WTC11 (cell line): ENCODE measurements around the gene PRR30. TPM values are rescaled to one million over a fixed set of nuclear protein-coding genes. Genes with fewer than 3 reads are reported as not detected.

Source experiments
- ATAC-seq: fragments of 200-7000 bp; cut with Tn5 transposase; 2 replicates; pipeline ENCODE4 v1.10.0; 2021; ENCODE audit warnings: mild to moderate bottlenecking, moderate library complexity
- CTCF ChIA-PET: fragments of 300-600 bp; sonication (Branson Sonifier 250); formaldehyde crosslinking; loops from one replicate; lab custom pipeline; 2021; ENCODE audit warnings: antibody characterized with exemption; lab: Charles Lee
- POLR2A ChIA-PET: fragments of 350-600 bp; sonication (Branson Sonifier 250); formaldehyde crosslinking; loops from one replicate; lab custom pipeline; 2021; ENCODE audit warnings: antibody characterized with exemption; lab: Charles Lee
- DNase-seq: peaks from one replicate; pipeline ENCODE4 v3.0.0; 2021; ENCODE audit warnings: low spot score
- H3K27ac Mint-ChIP-seq: 2 replicates; pipeline ENCODE4 v1.8.0; 2021; ENCODE audit warnings: mixed read lengths
- H3K27me3 Mint-ChIP-seq: 2 replicates; pipeline ENCODE4 v1.8.0; 2021; ENCODE audit warnings: low read depth, mild to moderate bottlenecking, moderate library complexity, mixed read lengths
- H3K36me3 Mint-ChIP-seq: 2 replicates; pipeline ENCODE4 v1.8.0; 2021; ENCODE audit warnings: mixed read lengths
- H3K4me1 Mint-ChIP-seq: 2 replicates; pipeline ENCODE4 v1.8.0; 2022; ENCODE audit warnings: mixed read lengths
- H3K4me3 Mint-ChIP-seq: 2 replicates; pipeline ENCODE4 v1.8.0; 2021; ENCODE audit warnings: mild to moderate bottlenecking, moderate library complexity, mixed read lengths
- H3K9me3 Mint-ChIP-seq: 2 replicates; pipeline ENCODE4 v1.8.0; 2021; ENCODE audit warnings: mixed read lengths
- CREB1 ChIP-seq: sonication (generic); formaldehyde crosslinking; IDR thresholded peaks from 2 replicates; pipeline ENCODE4 v1.8.0; 2023; ENCODE audit warnings: mild to moderate bottlenecking, missing genetic modification reagents
- ETV6 ChIP-seq: sonication (generic); formaldehyde crosslinking; IDR thresholded peaks from 2 replicates; pipeline ENCODE4 v1.8.1; 2022; ENCODE audit warnings: mild to moderate bottlenecking, missing genetic modification reagents
- FOXP1 ChIP-seq: sonication (generic); formaldehyde crosslinking; IDR thresholded peaks from 2 replicates; pipeline ENCODE4 v1.8.0; 2022; ENCODE audit warnings: missing genetic modification reagents, mild to moderate bottlenecking, moderate library complexity, borderline replicate concordance
- GABPB1 ChIP-seq: sonication (generic); formaldehyde crosslinking; IDR thresholded peaks from 2 replicates; pipeline ENCODE4 v1.8.1; 2023; ENCODE audit warnings: mild to moderate bottlenecking, missing genetic modification reagents
- GRHL2 ChIP-seq: fragments of 250-450 bp; sonication (Bioruptor Pico); IDR thresholded peaks from 2 replicates; pipeline ENCODE4 v1.8.0; 2022; ENCODE audit warnings: mild to moderate bottlenecking, moderate library complexity; ENCODE audit not compliant: insufficient replicate concordance, severe bottlenecking
- MXD4 ChIP-seq: fragments of 250-450 bp; sonication (Bioruptor Pico); IDR thresholded peaks from 2 replicates; pipeline ENCODE4 v1.8.0; 2021; ENCODE audit warnings: mild to moderate bottlenecking, moderate library complexity, borderline replicate concordance
- NR1H2 ChIP-seq: sonication (generic); formaldehyde crosslinking; IDR thresholded peaks from 2 replicates; pipeline ENCODE4 v1.9.0; 2021; ENCODE audit warnings: mild to moderate bottlenecking, moderate library complexity, missing genetic modification reagents
- NR3C1 ChIP-seq: sonication (generic); formaldehyde crosslinking; conservative IDR thresholded peaks from 2 replicates; pipeline ENCODE4 v1.8.1; 2023; ENCODE audit warnings: low read depth, mild to moderate bottlenecking, missing genetic modification reagents
- PRRX2 ChIP-seq: fragments of 250-450 bp; sonication (Bioruptor Pico); IDR thresholded peaks from 2 replicates; pipeline ENCODE4 v1.8.0; 2021; ENCODE audit warnings: mild to moderate bottlenecking
- SOX15 ChIP-seq: fragments of 250-450 bp; sonication (Bioruptor Pico); IDR thresholded peaks from 2 replicates; pipeline ENCODE4 v1.9.0; 2021; ENCODE audit warnings: mild to moderate bottlenecking
- TCF7 ChIP-seq: sonication (generic); formaldehyde crosslinking; IDR thresholded peaks from 2 replicates; pipeline ENCODE4 v1.8.0; 2022; ENCODE audit warnings: mild to moderate bottlenecking, low read depth, missing genetic modification reagents, moderate library complexity
- ZNF121 ChIP-seq: sonication (generic); formaldehyde crosslinking; IDR thresholded peaks from 2 replicates; pipeline ENCODE4 v1.8.0; 2023; ENCODE audit warnings: missing genetic modification reagents
- ZNF138 ChIP-seq: sonication (generic); formaldehyde crosslinking; conservative IDR thresholded peaks from 2 replicates; pipeline ENCODE4 v1.8.1; 2022; ENCODE audit warnings: mild to moderate bottlenecking, moderate library complexity, missing genetic modification reagents
- ZNF219 ChIP-seq: sonication (generic); formaldehyde crosslinking; IDR thresholded peaks from 2 replicates; pipeline ENCODE4 v1.8.0; 2023; ENCODE audit warnings: missing genetic modification reagents, mild to moderate bottlenecking, borderline replicate concordance
- ZNF317 ChIP-seq: sonication (generic); formaldehyde crosslinking; IDR thresholded peaks from 2 replicates; pipeline ENCODE4 v1.8.1; 2023; ENCODE audit warnings: low read depth, mild to moderate bottlenecking, moderate library complexity, missing genetic modification reagents, borderline replicate concordance
- total RNA-seq: library from RNA; stranded (reverse); gene quantifications from 3 replicates; pipeline ENCODE4 v1.2.3, GENCODE V29; 2021
- TF ChIP-seq, protein P1 (sequence below): sonication (generic); formaldehyde crosslinking; IDR thresholded peaks from 2 replicates; pipeline ENCODE4 v1.8.1; 2023; ENCODE audit warnings: mild to moderate bottlenecking, missing genetic modification reagents, moderate library complexity
- TF ChIP-seq, protein P2 (sequence below): sonication (generic); formaldehyde crosslinking; IDR thresholded peaks from 2 replicates; pipeline ENCODE4 v1.8.1; 2023; ENCODE audit warnings: mild to moderate bottlenecking, missing genetic modification reagents, moderate library complexity
- TF ChIP-seq, protein P3 (sequence below): fragments of 200-600 bp; IDR thresholded peaks from 2 replicates; pipeline ENCODE4 v1.8.0; 2022; ENCODE audit warnings: antibody characterized with exemption
- TF ChIP-seq, protein P4 (sequence below): sonication (generic); formaldehyde crosslinking; IDR thresholded peaks from 2 replicates; pipeline ENCODE4 v1.8.1; 2022; ENCODE audit warnings: low read depth, mild to moderate bottlenecking, moderate library complexity, missing genetic modification reagents, borderline replicate concordance
- TF ChIP-seq, protein P5 (sequence below): sonication (generic); formaldehyde crosslinking; IDR thresholded peaks from 2 replicates; pipeline ENCODE4 v1.8.0; 2023; ENCODE audit warnings: missing genetic modification reagents
- TF ChIP-seq, protein P6 (sequence below): sonication (generic); formaldehyde crosslinking; IDR thresholded peaks from 2 replicates; pipeline ENCODE4 v1.8.0; 2023; ENCODE audit warnings: mild to moderate bottlenecking, missing genetic modification reagents
- TF ChIP-seq, protein P7 (sequence below): sonication (generic); formaldehyde crosslinking; IDR thresholded peaks from 2 replicates; pipeline ENCODE4 v1.8.0; 2022; ENCODE audit warnings: mild to moderate bottlenecking, missing genetic modification reagents
- TF ChIP-seq, protein P8 (sequence below): sonication (generic); formaldehyde crosslinking; IDR thresholded peaks from 2 replicates; pipeline ENCODE4 v1.8.0; 2022; ENCODE audit warnings: mild to moderate bottlenecking, missing genetic modification reagents

PRR30 gene
- total RNA-seq, 1 experiment from 2014 or later: not detected

DNA sequence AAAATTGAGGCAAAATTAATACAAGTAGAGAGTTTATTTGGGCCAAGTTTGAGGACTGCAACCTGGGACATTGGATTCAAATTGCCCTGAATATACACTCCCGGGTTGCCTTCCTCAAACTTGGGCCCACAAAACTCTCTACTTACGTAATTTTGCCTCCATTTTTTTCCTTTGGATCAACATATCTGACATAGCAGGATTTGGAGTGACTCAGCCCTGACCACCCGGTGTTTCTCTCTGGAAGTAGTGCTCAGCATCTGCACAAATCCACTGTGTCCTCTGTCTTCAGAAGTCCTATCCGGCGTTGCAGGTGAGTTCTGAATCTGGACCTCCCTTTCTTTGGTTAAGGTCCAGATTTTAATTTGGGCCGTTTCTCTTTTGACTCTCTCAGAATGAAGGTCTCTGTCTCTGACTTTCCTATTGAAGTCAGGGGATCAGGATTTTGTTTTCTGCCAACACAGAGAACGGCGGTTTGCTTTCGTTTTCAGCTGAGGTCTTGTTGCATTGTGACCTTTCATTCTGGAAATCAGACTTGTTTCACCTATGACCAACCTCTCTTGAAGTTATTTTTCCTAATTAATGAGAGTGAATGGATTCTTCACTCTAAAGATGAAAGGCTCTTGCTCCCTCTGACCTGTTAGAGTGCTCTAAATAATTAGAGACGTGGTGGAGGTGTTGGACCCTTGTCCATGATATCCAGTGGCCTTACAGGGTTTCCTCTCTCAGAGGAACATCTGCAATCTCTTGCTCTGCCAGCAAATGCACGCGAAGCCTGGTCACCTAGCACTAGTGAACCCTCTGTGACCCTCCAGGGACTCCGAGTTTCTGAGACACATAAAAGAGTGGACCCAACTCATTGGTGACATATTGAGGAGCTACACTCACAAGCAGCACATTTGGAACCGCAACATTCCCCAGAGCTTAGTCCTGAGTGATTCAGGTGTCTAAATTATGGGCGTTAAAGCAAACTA lies 23.2 kb upstream of the PRR30 start:
- Mint-ChIP-seq H3K27me3 (no peaks in the 10 kb centered on the region), H3K36me3 (peaks cover 9% of the 10 kb centered on the region; the same call in 1 of the 2 replicates), H3K9me3 (peaks cover 11% of the 10 kb centered on the region), H3K4me1 (peaks cover 24% of the 10 kb centered on the region), H3K4me3 (no peak overlapping the region), H3K27ac (no peak overlapping the region)
- DNase-seq: no peak
- no peak for ATAC-seq
- ChIA-PET CTCF (interaction anchor here (0.7 to 1.2 kb wide), 2 partner anchors 11 to 12 kb away, joined by 3 read pairs; no protein-coding TSS in a partner anchor), POLR2A (no interaction called here)
- TF ChIP-seq FOXP1 (CRISPR knock-in tag) (no peak), ETV6 (no peak), PRRX2 (CRISPR knock-in tag) (no peak), ZNF219 (CRISPR knock-in tag) (no peak), NR1H2 (no peak), SOX15 (CRISPR knock-in tag) (no peak), GABPB1 (no peak)
- TF ChIP-seq, protein P1, sequence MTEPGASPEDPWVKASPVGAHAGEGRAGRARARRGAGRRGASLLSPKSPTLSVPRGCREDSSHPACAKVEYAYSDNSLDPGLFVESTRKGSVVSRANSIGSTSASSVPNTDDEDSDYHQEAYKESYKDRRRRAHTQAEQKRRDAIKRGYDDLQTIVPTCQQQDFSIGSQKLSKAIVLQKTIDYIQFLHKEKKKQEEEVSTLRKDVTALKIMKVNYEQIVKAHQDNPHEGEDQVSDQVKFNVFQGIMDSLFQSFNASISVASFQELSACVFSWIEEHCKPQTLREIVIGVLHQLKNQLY (CRISPR knock-in tag): no peak
- TF ChIP-seq, protein P2, sequence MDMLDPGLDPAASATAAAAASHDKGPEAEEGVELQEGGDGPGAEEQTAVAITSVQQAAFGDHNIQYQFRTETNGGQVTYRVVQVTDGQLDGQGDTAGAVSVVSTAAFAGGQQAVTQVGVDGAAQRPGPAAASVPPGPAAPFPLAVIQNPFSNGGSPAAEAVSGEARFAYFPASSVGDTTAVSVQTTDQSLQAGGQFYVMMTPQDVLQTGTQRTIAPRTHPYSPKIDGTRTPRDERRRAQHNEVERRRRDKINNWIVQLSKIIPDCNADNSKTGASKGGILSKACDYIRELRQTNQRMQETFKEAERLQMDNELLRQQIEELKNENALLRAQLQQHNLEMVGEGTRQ: no peak

DNA sequence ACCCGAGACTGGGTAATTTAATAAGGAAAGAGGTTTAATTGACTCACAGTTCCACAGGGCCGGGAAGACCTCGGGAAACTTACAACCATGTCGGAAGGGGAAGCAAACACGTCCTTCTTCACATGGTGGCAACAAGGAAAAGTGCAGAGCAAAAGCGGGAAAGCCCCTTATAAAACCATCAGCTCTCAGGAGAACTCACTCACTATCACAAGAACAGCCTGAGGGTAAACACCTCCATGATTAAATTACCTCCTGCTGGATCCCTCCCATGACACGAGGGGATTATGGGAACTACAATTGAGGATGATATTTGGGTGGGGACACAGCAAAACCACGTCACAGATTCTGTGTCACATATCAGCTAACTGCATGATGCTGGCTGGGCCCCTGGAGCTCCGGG lies 21.0 kb upstream of the PRR30 start:
- ChIA-PET CTCF (interaction anchor here (1.6 to 6.6 kb wide), 3 partner anchors 10 to 32 kb away, joined by 12 to 43 read pairs (median 16); no protein-coding TSS in a partner anchor), POLR2A (no interaction called here)
- no peak for ATAC-seq
- peaks cover 4% of the 10 kb centered on the region for H3K4me1 Mint-ChIP-seq
- H3K36me3 Mint-ChIP-seq: peaks cover 5% of the 10 kb centered on the region; the same call in 1 of the 2 replicates
- H3K9me3 Mint-ChIP-seq: peaks cover 6% of the 10 kb centered on the region
- TF ChIP-seq, protein P3, sequence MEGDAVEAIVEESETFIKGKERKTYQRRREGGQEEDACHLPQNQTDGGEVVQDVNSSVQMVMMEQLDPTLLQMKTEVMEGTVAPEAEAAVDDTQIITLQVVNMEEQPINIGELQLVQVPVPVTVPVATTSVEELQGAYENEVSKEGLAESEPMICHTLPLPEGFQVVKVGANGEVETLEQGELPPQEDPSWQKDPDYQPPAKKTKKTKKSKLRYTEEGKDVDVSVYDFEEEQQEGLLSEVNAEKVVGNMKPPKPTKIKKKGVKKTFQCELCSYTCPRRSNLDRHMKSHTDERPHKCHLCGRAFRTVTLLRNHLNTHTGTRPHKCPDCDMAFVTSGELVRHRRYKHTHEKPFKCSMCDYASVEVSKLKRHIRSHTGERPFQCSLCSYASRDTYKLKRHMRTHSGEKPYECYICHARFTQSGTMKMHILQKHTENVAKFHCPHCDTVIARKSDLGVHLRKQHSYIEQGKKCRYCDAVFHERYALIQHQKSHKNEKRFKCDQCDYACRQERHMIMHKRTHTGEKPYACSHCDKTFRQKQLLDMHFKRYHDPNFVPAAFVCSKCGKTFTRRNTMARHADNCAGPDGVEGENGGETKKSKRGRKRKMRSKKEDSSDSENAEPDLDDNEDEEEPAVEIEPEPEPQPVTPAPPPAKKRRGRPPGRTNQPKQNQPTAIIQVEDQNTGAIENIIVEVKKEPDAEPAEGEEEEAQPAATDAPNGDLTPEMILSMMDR: no peak
- TF ChIP-seq, protein P4, sequence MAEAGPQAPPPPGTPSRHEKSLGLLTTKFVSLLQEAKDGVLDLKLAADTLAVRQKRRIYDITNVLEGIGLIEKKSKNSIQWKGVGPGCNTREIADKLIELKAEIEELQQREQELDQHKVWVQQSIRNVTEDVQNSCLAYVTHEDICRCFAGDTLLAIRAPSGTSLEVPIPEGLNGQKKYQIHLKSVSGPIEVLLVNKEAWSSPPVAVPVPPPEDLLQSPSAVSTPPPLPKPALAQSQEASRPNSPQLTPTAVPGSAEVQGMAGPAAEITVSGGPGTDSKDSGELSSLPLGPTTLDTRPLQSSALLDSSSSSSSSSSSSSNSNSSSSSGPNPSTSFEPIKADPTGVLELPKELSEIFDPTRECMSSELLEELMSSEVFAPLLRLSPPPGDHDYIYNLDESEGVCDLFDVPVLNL: no peak
- TF ChIP-seq, protein P5, sequence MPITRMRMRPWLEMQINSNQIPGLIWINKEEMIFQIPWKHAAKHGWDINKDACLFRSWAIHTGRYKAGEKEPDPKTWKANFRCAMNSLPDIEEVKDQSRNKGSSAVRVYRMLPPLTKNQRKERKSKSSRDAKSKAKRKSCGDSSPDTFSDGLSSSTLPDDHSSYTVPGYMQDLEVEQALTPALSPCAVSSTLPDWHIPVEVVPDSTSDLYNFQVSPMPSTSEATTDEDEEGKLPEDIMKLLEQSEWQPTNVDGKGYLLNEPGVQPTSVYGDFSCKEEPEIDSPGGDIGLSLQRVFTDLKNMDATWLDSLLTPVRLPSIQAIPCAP (CRISPR knock-in tag): no peak
- no peak for TF ChIP-seq GRHL2
- TF ChIP-seq, protein P6, sequence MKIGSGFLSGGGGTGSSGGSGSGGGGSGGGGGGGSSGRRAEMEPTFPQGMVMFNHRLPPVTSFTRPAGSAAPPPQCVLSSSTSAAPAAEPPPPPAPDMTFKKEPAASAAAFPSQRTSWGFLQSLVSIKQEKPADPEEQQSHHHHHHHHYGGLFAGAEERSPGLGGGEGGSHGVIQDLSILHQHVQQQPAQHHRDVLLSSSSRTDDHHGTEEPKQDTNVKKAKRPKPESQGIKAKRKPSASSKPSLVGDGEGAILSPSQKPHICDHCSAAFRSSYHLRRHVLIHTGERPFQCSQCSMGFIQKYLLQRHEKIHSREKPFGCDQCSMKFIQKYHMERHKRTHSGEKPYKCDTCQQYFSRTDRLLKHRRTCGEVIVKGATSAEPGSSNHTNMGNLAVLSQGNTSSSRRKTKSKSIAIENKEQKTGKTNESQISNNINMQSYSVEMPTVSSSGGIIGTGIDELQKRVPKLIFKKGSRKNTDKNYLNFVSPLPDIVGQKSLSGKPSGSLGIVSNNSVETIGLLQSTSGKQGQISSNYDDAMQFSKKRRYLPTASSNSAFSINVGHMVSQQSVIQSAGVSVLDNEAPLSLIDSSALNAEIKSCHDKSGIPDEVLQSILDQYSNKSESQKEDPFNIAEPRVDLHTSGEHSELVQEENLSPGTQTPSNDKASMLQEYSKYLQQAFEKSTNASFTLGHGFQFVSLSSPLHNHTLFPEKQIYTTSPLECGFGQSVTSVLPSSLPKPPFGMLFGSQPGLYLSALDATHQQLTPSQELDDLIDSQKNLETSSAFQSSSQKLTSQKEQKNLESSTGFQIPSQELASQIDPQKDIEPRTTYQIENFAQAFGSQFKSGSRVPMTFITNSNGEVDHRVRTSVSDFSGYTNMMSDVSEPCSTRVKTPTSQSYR: no peak
- no peak for TF ChIP-seq ZNF317
- TF ChIP-seq ZNF121 (CRISPR knock-in tag): no peak
- TF ChIP-seq CREB1 (CRISPR knock-in tag): no peak
- no peak for TF ChIP-seq ETV6
- TF ChIP-seq, protein P7, sequence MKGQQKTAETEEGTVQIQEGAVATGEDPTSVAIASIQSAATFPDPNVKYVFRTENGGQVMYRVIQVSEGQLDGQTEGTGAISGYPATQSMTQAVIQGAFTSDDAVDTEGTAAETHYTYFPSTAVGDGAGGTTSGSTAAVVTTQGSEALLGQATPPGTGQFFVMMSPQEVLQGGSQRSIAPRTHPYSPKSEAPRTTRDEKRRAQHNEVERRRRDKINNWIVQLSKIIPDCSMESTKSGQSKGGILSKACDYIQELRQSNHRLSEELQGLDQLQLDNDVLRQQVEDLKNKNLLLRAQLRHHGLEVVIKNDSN (CRISPR knock-in tag): no peak
- TF ChIP-seq MXD4 (CRISPR knock-in tag): no peak
- TF ChIP-seq, protein P8, sequence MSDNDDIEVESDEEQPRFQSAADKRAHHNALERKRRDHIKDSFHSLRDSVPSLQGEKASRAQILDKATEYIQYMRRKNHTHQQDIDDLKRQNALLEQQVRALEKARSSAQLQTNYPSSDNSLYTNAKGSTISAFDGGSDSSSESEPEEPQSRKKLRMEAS (CRISPR knock-in tag): no peak
- no peak for TF ChIP-seq ZNF138 (CRISPR knock-in tag)
- no peak for TF ChIP-seq TCF7
- TF ChIP-seq NR3C1 (CRISPR knock-in tag): no peak
- H3K27ac Mint-ChIP-seq: no peak overlapping the region
- no peaks in the 10 kb centered on the region for H3K27me3 Mint-ChIP-seq
- no peak for DNase-seq
- H3K4me3 Mint-ChIP-seq: no peak overlapping the region
